GM12864 (cell line): ENCODE measurements around the gene SH2D3C.

Experiments used
- DNase-seq: peaks from one replicate; pipeline ENCODE4 v3.0.0-alpha.2; 2011; ENCODE audit warnings: low read depth
- H3K4me3 ChIP-seq: 2 replicates; pipeline ENCODE4 v1.5.1; 2011; ENCODE audit warnings: mild to moderate bottlenecking, low read depth, low read length, control low read depth
- CTCF ChIP-seq: IDR thresholded peaks from 2 replicates; pipeline ENCODE4 v1.5.1; 2011; ENCODE audit warnings: low read depth, mild to moderate bottlenecking, moderate library complexity, low read length, control low read depth, inconsistent platforms; ENCODE audit errors: missing control alignments

SH2D3C gene

GRCh38 chr9:127769929-127770582, 8.4 kb downstream of the SH2D3C start:
- peak overlapping the region; percentile 56; the same call in 1 of the 2 replicates for H3K4me3 ChIP-seq
- TF ChIP-seq CTCF = no peak
- DNase-seq = no peak

- H3K4me3 ChIP-seq = no peak overlapping the region
- no peak for TF ChIP-seq CTCF
- DNase-seq = no peak
Measured at GRCh38 chr9:127769101-127769500, 9.4 kb downstream of the SH2D3C start.

GRCh38 chr9:127768698-127769097, 9.8 kb downstream of the SH2D3C start:
- no peak for DNase-seq
- TF ChIP-seq CTCF = no peak

GRCh38 chr9:127767909-127768331, 10.5 kb downstream of the SH2D3C start:
- no peak for TF ChIP-seq CTCF
- no peak for DNase-seq
- H3K4me3 ChIP-seq = no peak overlapping the region

More at GRCh38 chr9:127768698-127769097, 9.8 kb downstream of the SH2D3C start:
- no peak overlapping the region for H3K4me3 ChIP-seq

GRCh38 chr9:127767410-127767809, 11.1 kb downstream of the SH2D3C start:
- DNase-seq = no peak
- H3K4me3 ChIP-seq = no peak overlapping the region
- no peak for TF ChIP-seq CTCF

- DNase-seq = no peak
- no peak for TF ChIP-seq CTCF
- H3K4me3 ChIP-seq = no peak overlapping the region
Measured at GRCh38 chr9:127765418-127765817, 13.0 kb downstream of the SH2D3C start.

- peak; percentile 63 for TF ChIP-seq CTCF
- no peak overlapping the region for H3K4me3 ChIP-seq
- no peak for DNase-seq
Measured at GRCh38 chr9:127763918-127764384, 14.5 kb downstream of the SH2D3C start.
